Measurements from ENCODE around the gene CLDN2. TPM values are rescaled to one million over a fixed set of nuclear protein-coding genes. Genes with fewer than 3 reads are reported as not detected.

Gene CLDN2
- total RNA-seq, 1 donor from 2014 or later, result not detected

GRCh38 chrX:106921637-106922036 is 1.4 kb downstream of the CLDN2 start:
- intact Hi-C loops (cut with DNase I), result no loop called here
- Histone ChIP-seq H3K27me3 (ENCODE audit: low read depth) (no peaks in the 10 kb centered on the region), H3K27ac (no peak overlapping the region), H3K9me3 (no peaks in the 10 kb centered on the region), H3K36me3 (no peaks in the 10 kb centered on the region), H3K4me1 (no peaks in the 10 kb centered on the region), H3K4me3 (no peak overlapping the region)
- no peak for DNase-seq
- no peak for TF ChIP-seq CTCF (IDR thresholded peaks at IDR 0.05)
- ATAC-seq, result no peak

- Histone ChIP-seq H3K4me1 (no peaks in the 10 kb centered on the region), H3K27ac (no peak overlapping the region), H3K9me3 (no peaks in the 10 kb centered on the region), H3K36me3 (no peaks in the 10 kb centered on the region), H3K27me3 (ENCODE audit: low read depth) (no peaks in the 10 kb centered on the region), H3K4me3 (no peak overlapping the region)
- no peak for DNase-seq
- ATAC-seq, result no peak
- TF ChIP-seq CTCF (IDR thresholded peaks at IDR 0.05), result no peak
- intact Hi-C loops (cut with DNase I), result no loop called here
Measured at GRCh38 chrX:106927023-106927422, 6.8 kb downstream of the CLDN2 start.

GRCh38 chrX:106927700-106928099 is 7.5 kb downstream of the CLDN2 start:
- intact Hi-C loops (cut with DNase I), result no loop called here
- H3K36me3 ChIP-seq, result no peaks in the 10 kb centered on the region
- H3K4me1 ChIP-seq, result no peaks in the 10 kb centered on the region
- H3K27ac ChIP-seq, result no peak overlapping the region
- no peak for TF ChIP-seq CTCF (IDR thresholded peaks at IDR 0.05)
- H3K9me3 ChIP-seq, result no peaks in the 10 kb centered on the region
- H3K27me3 ChIP-seq (ENCODE audit: low read depth), result no peaks in the 10 kb centered on the region
- DNase-seq (no peak), ATAC-seq (peak in 1 of 2 donors; percentile 64)
- H3K4me3 ChIP-seq, result no peak overlapping the region

- Histone ChIP-seq H3K4me1 (no peaks in the 10 kb centered on the region), H3K27ac (no peak overlapping the region), H3K36me3 (no peaks in the 10 kb centered on the region), H3K4me3 (no peak overlapping the region), H3K9me3 (no peaks in the 10 kb centered on the region), H3K27me3 (ENCODE audit: low read depth) (no peaks in the 10 kb centered on the region)
- TF ChIP-seq CTCF (IDR thresholded peaks at IDR 0.05), result no peak
- no peak for DNase-seq
- no peak for ATAC-seq
- intact Hi-C loops (cut with DNase I), result no loop called here
Measured at GRCh38 chrX:106928227-106928626, 8.0 kb downstream of the CLDN2 start.

- DNase-seq (no peak), ATAC-seq (no peak)
- no peak overlapping the region for H3K4me3 ChIP-seq
- intact Hi-C loops (cut with DNase I), result no loop called here
- H3K9me3 ChIP-seq, result no peaks in the 10 kb centered on the region
- no peak for TF ChIP-seq CTCF (IDR thresholded peaks at IDR 0.05)
- no peaks in the 10 kb centered on the region for H3K4me1 ChIP-seq
- no peaks in the 10 kb centered on the region for H3K36me3 ChIP-seq
- no peak overlapping the region for H3K27ac ChIP-seq
- no peaks in the 10 kb centered on the region for H3K27me3 ChIP-seq (ENCODE audit: low read depth)
Measured at GRCh38 chrX:106931831-106932491, 11.8 kb downstream of the CLDN2 start.

Data from lower lobe of right lung (tissue), 2 donors.